ENCODE data around the gene SLC11A1.

Gene SLC11A1

DNA sequence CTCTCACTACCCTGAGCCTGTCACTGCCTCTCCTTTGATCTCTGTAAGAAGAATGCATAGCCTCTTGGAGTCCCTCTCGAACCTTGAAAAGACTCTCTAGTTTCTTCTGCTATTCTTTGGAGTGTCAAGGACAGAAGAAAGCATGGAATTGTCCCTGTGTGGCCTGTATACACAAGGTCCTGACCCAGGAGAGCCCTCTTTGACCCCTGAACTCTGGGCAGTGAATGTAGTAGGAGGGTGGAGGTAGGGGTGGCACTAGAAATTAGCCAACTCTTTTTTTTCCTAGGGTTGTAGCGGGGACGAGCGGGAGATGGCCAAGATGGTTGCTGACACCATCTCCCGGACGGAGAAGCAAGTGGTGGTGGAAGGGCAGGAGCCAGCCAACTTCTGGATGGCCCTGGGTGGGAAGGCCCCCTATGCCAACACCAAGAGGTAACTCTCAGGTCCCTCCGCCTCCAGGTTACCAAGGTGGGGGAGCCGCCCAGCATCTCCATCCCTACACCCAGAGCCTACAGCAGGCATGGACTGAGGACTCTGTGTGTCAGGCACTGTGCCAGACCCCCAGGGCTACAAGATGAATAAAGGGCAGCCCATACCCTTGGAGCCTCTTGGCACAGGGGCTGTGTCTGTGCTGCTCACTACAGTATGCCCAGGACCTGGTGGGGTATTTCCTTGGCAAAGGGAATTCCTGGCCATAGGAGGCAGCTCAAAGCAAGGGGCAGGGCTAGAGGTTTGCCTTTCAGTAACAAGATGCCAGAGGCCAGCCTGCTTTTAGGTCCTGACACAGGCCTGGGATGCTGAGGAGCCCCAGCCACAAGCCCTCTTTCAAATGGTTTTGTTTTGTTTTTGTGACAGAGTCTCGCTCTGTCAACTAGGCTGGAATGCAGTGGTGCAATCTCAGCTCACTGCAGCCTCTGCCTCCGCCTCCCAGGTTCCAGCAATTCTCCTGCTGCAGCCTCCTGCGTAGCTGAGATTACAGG lies 53.2 kb downstream of the SLC11A1 start:
- DNase-seq (ENCODE audit: low read depth in 2 of 2), result no peak

- no peak for DNase-seq (ENCODE audit: low read depth in 2 of 2)
Observed at GRCh38 chr2:218436992-218437391, 54.9 kb downstream of the SLC11A1 start.

DNA sequence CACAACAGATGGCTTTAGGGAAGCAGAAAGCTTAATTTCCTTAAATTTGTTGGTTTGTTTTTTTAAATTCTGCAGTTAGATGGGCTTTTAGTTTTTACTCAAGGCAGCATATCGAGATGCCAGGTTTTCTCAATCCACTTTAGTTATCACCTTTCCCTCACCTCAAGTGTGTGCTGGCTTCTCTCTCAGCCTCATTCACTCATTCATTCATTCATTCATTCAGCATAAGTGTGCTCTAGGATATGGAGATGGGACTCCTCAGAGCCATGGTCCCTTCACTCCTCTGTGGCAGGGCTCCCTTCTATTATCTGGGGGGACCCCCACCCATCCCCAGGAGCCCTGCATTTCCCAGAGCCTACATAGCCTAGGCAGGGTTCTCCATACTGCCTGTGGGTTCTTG lies 55.9 kb downstream of the SLC11A1 start:
- no peak for DNase-seq (ENCODE audit: low read depth in 2 of 2)

DNA sequence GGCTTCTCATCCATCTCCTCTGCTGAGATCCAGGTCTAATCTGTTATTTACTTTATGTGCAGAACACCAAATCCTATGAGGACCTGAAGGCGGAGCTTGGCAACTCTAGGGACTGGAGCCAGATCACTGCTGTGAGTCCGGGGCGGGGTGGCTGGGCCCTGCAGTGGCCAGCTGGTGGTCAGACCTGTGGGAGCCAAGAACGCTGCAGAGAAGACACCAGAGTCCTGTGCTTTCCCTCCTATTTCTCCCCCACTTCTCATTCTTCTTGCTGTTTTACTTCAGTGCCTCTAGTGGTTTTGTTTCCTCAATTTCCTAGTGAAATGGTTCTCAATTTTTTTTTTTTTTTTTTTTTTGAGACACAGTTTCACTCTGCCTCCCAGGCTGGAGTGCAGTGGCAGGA lies 56.5 kb downstream of the SLC11A1 start:
- no peak for DNase-seq (ENCODE audit: low read depth in 2 of 2)

GRCh38 chr2:218444692-218445357 lies 62.8 kb downstream of the SLC11A1 start:
- DNase-seq (ENCODE audit: low read depth in 2 of 2), result no peak

DNA sequence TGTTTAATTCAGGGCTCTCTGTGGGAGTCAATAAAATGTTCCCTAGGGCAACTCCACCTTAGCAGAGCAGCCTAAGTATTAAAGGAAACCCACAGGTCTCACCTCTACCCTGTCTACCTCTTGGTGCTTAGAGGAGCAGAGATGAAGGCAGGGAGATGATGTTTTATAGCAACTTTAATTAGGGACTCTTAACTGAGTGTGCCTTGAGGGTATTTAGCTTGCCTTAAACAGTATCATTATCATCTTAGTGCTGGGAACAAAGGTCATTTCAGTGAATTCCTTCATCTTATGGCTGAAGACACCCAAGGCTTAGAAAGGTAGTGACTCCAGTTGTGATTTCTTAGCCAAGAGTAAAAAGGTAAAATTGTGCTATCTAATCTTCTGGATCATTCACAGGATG lies 63.5 kb downstream of the SLC11A1 start:
- DNase-seq (ENCODE audit: low read depth in 2 of 2), result no peak

Measured in stimulated activated CD8-positive, alpha-beta memory T cell treated with anti-CD3 and anti-CD28 coated beads, Interleukin-7, amount 100 ng/mL, for 1 hour (primary cell).